Body of pancreas (tissue), 4 donors: Measurements from ENCODE around the gene PCK1.

Experiments used
- CTCF ChIP-seq, 7 experiments: fragments of 450-650 bp in 4 of 7; fragments of 200-600 bp in 3 of 7; sonication (generic) in 3 of 7; IDR thresholded peaks; one replicate each; pipeline ENCODE4 v1.5.1; 2016 to 2019; ENCODE audit warnings: antibody characterized with exemption in 7 of 7
- POLR2A ChIP-seq, 3 donors: fragments of 450-650 bp; IDR thresholded peaks; one replicate each; pipeline ENCODE4 v1.6.1; 2016; ENCODE audit warnings: antibody characterized with exemption in 3 of 3, mild to moderate bottlenecking in 2 of 3

DNA sequence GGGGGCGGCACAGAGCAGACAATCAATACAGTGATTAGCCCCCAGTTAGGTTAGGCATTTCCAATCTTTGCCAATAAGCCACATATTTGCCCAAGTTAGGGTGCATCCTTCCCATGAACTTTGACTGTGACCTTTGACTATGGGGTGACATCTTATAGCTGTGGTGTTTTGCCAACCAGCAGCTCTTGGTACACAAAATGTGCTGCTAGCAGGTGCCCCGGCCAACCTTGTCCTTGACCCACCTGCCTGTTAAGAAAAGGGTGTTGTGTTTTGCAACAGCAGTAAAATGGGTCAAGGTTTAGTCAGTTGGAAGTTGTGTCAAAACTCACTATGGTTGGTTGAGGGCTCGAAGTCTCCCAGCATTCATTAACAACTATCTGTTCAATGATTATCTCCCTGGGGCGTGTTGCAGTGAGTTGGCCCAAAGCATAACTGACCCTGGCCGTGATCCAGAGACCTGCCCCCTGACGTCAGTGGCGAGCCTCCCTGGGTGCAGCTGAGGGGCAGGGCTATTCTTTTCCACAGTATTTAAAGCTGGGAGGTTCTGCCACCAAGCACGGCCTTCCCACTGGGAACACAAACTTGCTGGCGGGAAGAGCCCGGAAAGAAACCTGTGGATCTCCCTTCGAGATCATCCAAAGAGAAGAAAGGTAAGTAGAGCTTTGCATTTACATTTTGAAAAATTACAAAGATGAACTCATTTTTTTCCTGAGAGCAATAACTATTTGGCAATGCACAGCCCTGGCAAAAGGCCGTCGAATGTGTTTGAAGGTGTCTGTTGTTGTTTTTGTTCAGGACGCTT lies at the start of gene PCK1:
- TF ChIP-seq CTCF (IDR thresholded peaks at IDR 0.05) = no peak
- TF ChIP-seq POLR2A (IDR thresholded peaks at IDR 0.05) = no peak
